ENCODE measurements around the gene MPHOSPH10. TPM values are rescaled to one million over a fixed set of nuclear protein-coding genes. Genes with fewer than 3 reads are reported as not detected.
"Not testable (repeated sequence)": the region's sequence is repeated elsewhere in the genome, so short reads cannot be mapped to it uniquely, and the experiment has no call there.

MPHOSPH10 gene
- total and polyA plus RNA-seq, 2 donors (not counting 1 experiment from before 2014, with no cell fraction given): 5.6 to 51.8 TPM

DNA sequence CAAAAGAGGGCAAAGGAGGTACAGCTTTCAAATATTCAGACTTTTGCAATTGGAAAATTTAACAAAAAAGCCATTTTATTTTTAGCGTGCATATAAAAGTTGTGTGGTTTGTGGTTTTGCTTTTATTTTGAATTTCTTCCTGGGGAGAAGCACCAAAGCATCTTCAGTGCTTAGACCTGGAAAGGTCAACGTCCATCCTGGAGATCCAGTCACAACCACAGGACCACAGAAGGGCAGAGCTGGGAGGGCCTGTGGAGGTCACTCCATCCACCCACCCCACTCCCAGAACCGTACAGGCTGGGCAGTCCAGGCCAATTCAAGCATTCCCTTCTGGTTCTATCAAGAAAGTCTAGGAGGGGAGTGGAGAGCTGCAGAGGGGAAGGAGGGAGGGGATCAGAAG is 43.8 kb downstream of the MPHOSPH10 start:
- no peak overlapping the region for H2AFZ ChIP-seq (ENCODE audit: insufficient read depth, low read depth, low read length, poor library complexity, severe bottlenecking)
- no peak overlapping the region for H3K27ac Mint-ChIP-seq
- TF ChIP-seq EZH2 (IDR thresholded peaks at IDR 0.05; ENCODE audit: borderline replicate concordance, insufficient read depth, low read depth, low read length, poor library complexity, severe bottlenecking): no peak
- TF ChIP-seq, protein P1, sequence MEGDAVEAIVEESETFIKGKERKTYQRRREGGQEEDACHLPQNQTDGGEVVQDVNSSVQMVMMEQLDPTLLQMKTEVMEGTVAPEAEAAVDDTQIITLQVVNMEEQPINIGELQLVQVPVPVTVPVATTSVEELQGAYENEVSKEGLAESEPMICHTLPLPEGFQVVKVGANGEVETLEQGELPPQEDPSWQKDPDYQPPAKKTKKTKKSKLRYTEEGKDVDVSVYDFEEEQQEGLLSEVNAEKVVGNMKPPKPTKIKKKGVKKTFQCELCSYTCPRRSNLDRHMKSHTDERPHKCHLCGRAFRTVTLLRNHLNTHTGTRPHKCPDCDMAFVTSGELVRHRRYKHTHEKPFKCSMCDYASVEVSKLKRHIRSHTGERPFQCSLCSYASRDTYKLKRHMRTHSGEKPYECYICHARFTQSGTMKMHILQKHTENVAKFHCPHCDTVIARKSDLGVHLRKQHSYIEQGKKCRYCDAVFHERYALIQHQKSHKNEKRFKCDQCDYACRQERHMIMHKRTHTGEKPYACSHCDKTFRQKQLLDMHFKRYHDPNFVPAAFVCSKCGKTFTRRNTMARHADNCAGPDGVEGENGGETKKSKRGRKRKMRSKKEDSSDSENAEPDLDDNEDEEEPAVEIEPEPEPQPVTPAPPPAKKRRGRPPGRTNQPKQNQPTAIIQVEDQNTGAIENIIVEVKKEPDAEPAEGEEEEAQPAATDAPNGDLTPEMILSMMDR (IDR thresholded peaks at IDR 0.05): no peak
- no peaks in the 10 kb centered on the region for H4K20me1 ChIP-seq (ENCODE audit: control insufficient read depth, insufficient read depth, low read length, poor library complexity, severe bottlenecking)
- no peak overlapping the region for H3K9ac ChIP-seq (ENCODE audit: low read length)
- no peaks in the 10 kb centered on the region for H3K4me1 ChIP-seq (ENCODE audit: control insufficient read depth in 2 of 2, insufficient read depth in 2 of 2, low read length in 2 of 2)
- WGBS (ENCODE audit: insufficient coverage): 0% methylated on average over 1 of the region's 3 CpGs
- no peaks in the 10 kb centered on the region for H3K9me3 Mint-ChIP-seq (ENCODE audit: insufficient read depth)
- intact Hi-C loops (cut with micrococcal nuclease): no loop called here
- H3K79me2 ChIP-seq (ENCODE audit: control insufficient read depth, insufficient read depth, low read length): no peaks in the 10 kb centered on the region
- CTCF ChIA-PET: no interaction called here
- peaks cover 25% of the 10 kb centered on the region for H3K27me3 Mint-ChIP-seq
- H3K9me3 ChIP-seq (ENCODE audit: control extremely low read depth in 1 of 3, control insufficient read depth in 2 of 3, insufficient read depth in 1 of 3, low read length in 2 of 3): no peaks in the 10 kb centered on the region
- H3K4me2 ChIP-seq (replicated peaks; ENCODE audit: low read depth, low read length, poor library complexity, severe bottlenecking): no peak overlapping the region
- H3K36me3 ChIP-seq (replicated peaks in 1 of 2; ENCODE audit: control extremely low read depth in 1 of 2, control insufficient read depth in 1 of 2, extremely low read depth in 1 of 2, insufficient read depth in 2 of 2, low read length in 1 of 2): no peaks in the 10 kb centered on the region
- no peaks in the 10 kb centered on the region for H3K4me1 Mint-ChIP-seq
- no peak overlapping the region for H3K27ac ChIP-seq (ENCODE audit: low read length in 2 of 2)
- ATAC-seq (ENCODE audit: low read depth) (no peak), DNase-seq (no peak)
- POLR2A ChIA-PET: no interaction called here
- H3K27me3 ChIP-seq (replicated peaks in 1 of 4; ENCODE audit: control extremely low read depth in 1 of 4, control insufficient read depth in 3 of 4, insufficient read depth in 4 of 4, low read length in 3 of 4): no peaks in the 10 kb centered on the region
- H3K4me3 Mint-ChIP-seq: no peak overlapping the region
- no peak overlapping the region for H3K4me3 ChIP-seq (ENCODE audit: control extremely low read depth in 1 of 5, extremely low read depth in 1 of 5, insufficient read depth in 1 of 5, low read depth in 2 of 5, low read length in 4 of 5)

DNA sequence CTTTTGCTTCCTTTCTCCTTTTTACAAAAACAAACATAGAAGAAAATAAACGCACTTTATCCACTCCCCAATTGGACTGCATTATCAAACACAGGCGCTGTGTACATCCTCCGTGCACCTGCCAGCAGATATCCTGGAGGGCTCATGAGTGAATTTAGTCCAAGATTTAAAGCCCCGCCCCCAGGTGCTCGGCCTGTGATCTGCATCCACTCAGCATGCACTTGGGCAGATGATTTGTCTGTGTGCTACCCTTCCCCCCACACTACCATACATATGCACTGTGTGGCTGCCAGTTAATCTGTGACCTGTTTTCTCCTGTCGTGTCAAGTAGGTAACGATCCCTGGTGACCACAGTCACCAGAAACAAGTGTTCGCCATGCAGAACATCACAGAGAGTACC is 48.4 kb downstream of the MPHOSPH10 start:
- WGBS (ENCODE audit: insufficient coverage): 87% methylated on average over 8 of the region's 8 CpGs
- H3K27ac Mint-ChIP-seq; CTCF ChIA-PET; H3K4me2 ChIP-seq (replicated peaks; ENCODE audit: low read depth, low read length, poor library complexity, severe bottlenecking); H3K4me3 Mint-ChIP-seq; intact Hi-C loops (cut with micrococcal nuclease); H2AFZ ChIP-seq (ENCODE audit: insufficient read depth, low read depth, low read length, poor library complexity, severe bottlenecking); H3K9me3 Mint-ChIP-seq (ENCODE audit: insufficient read depth); H3K4me1 Mint-ChIP-seq; H3K79me2 ChIP-seq (ENCODE audit: control insufficient read depth, insufficient read depth, low read length); H3K4me1 ChIP-seq (ENCODE audit: control insufficient read depth in 2 of 2, insufficient read depth in 2 of 2, low read length in 2 of 2); H3K4me3 ChIP-seq (ENCODE audit: control extremely low read depth in 1 of 5, extremely low read depth in 1 of 5, insufficient read depth in 1 of 5, low read depth in 2 of 5, low read length in 4 of 5); H3K36me3 ChIP-seq (replicated peaks in 1 of 2; ENCODE audit: control extremely low read depth in 1 of 2, control insufficient read depth in 1 of 2, extremely low read depth in 1 of 2, insufficient read depth in 2 of 2, low read length in 1 of 2); H3K27ac ChIP-seq (ENCODE audit: low read length in 2 of 2); ATAC-seq (ENCODE audit: low read depth); H3K9ac ChIP-seq (ENCODE audit: low read length); H4K20me1 ChIP-seq (ENCODE audit: control insufficient read depth, insufficient read depth, low read length, poor library complexity, severe bottlenecking); H3K9me3 ChIP-seq (ENCODE audit: control extremely low read depth in 1 of 3, control insufficient read depth in 2 of 3, insufficient read depth in 1 of 3, low read length in 2 of 3); DNase-seq; POLR2A ChIA-PET; H3K27me3 ChIP-seq (replicated peaks in 1 of 4; ENCODE audit: control extremely low read depth in 1 of 4, control insufficient read depth in 3 of 4, insufficient read depth in 4 of 4, low read length in 3 of 4): not testable (repeated sequence)
- peaks cover 19% of the 10 kb centered on the region for H3K27me3 Mint-ChIP-seq
